IPS-11a (cell line): ENCODE data around the gene CLK4.

Experiments used
- H3K4me3 ChIP-seq: one replicate; pipeline ENCODE4 v1.5.1; 2013; ENCODE audit warnings: low read depth, low read length, control low read depth

CLK4 gene

DNA sequence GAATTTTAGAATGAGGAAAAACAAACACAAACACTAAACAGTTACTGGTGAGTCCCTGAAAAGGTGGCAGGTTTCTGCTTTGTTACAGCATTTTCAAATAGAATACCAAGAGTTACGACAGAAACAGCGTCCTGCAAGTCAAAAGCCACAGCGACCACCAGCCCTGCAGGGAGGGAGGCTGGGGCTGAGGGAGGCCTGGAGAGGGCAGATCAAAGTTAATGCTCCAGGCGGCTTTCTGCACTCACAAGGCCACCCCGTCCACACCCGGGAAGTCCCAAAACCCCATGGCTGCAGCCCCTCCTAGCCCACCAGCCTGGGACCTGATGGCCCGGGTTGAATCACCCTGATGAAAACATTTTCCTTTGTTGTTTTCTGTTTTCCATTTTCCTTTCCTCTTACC lies 65.9 kb downstream of the CLK4 start:
- H3K4me3 ChIP-seq, result no peak overlapping the region

DNA sequence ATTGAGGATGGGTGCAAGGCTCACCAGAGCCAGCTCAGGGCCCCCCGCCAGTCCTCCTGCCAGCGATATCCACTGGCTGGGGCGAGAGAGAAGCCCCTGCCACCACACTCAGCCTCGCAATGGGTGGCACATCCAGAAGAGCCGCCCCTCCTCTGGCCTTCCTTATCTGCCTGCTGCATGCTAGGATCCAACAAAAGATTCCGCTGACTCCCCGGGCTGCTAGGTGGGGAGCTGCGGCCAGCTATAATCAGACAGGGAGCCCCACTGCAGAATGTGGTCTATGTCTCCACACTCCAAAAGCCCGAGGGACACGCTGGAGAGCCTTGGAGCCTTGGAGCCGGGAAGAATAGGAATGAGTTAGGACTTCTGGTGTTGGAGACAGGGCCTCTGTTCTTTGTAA lies 69.4 kb downstream of the CLK4 start:
- no peak overlapping the region for H3K4me3 ChIP-seq

DNA sequence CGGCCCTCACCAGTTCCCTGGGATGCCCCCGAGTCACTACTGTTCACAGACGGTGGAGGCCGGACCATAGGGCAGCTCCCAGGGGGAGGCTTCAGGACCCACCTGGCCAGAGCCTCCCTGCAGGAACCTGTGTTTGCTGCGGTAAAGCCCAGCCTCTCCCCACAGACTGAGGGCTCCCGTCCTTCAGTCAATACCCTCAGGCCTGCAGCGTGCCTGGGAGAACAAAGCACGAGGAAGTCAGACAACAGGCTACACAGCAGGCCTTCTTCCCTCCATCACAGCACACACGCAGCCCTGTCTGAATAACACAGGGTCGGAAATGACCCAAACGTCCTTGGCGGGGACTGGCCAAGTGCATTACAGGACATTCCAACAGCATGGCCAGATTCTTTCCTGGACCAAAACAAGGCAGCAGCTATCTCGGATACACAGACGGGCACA lies 71.1 kb downstream of the CLK4 start:
- H3K4me3 ChIP-seq, result no peak overlapping the region

DNA sequence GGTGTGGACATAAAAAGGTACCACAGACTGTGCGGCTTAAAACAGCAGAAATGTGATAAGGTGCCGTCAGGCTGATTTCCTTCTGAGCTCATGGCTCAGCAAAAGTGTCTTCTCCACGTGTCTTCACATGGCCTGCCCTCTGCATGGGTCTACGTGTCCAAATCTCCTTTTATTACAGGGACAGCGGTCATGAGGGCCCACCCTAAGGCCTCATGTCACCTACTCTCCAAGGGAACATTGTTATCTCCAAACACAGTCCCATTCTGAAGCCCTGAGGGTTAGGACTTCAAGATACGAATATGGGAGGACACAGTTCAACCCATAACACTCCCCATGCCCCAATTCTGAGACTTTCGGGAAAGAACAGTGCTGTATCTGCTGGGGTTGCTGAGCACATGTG lies 71.8 kb downstream of the CLK4 start:
- no peak overlapping the region for H3K4me3 ChIP-seq

DNA sequence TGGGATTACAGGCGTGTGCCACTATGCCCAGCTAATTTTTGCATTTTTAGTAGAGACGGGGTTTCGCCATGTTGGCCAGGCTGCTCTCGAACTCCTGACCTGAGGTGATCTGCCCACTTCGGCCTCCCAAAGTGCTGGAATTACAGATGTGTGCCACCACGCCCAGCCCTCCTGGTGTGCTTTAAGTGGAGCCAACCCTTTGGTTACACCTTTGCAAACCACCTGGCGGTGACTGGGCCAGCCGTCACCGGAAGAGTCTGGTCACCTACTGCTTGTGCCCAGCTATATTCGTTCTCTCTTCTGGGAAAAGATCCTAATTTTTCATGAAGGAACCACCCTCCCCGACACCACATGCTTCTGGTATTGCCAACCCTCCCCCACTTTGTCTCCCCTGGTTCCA lies 72.5 kb downstream of the CLK4 start:
- no peak overlapping the region for H3K4me3 ChIP-seq

- H3K4me3 ChIP-seq, result no peak overlapping the region
Measured at GRCh38 chr5:178553517-178553916, 73.3 kb downstream of the CLK4 start.
